ENCODE measurements around the gene SLC9A9.

The SLC9A9 gene

DNA sequence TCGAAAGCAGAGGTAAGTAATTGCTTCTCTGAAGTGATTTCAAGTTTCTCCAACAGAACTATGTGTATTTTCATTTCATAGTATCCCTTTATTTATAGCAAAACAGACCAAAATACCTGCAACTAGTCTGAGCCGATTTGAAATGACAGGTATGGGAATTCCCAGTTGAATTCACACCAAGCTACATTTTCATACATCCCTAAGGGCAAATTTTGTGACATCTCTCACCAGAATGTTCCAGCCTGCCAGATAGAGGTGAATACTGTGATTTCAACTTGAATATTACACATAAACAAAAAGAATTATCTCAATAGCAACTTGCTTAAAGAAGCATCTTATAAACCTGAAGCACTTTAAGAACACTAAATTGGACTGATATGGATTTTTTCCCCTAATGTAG lies 235.7 kb downstream of the SLC9A9 start:
- TF ChIP-seq CTCF (IDR thresholded peaks at IDR 0.05), result no peak
- Mint-ChIP-seq H3K4me3 (no peak overlapping the region), H3K9me3 (no peaks in the 10 kb centered on the region), H3K27me3 (ENCODE audit: low read depth, poor library complexity) (peaks cover 8% of the 10 kb centered on the region), H3K4me1 (no peaks in the 10 kb centered on the region), H3K36me3 (ENCODE audit: low read depth) (no peaks in the 10 kb centered on the region), H3K27ac (no peak overlapping the region)
- no peak for DNase-seq

DNA sequence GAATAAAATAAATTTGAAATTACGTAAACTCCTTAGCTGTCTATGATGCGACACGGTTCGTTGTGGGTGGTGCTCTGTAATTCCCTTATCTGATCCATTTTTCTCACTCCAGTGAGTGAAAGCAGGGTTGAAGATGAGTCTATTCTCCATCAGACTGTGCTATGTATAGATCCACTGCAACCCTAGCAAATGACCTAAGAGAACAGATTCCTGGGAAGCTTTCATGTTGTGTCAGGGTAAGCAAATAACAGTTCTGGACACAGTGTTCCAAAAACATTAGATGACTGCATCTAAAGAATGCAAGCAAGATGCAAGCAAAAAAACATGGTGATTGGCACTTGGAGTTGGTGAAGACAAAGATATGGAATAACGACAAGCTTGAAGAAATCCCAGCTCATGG lies 239.3 kb downstream of the SLC9A9 start:
- DNase-seq, result no peak
- no peaks in the 10 kb centered on the region for H3K9me3 Mint-ChIP-seq
- no peak for TF ChIP-seq CTCF (IDR thresholded peaks at IDR 0.05)
- peaks cover 10% of the 10 kb centered on the region for H3K27me3 Mint-ChIP-seq (ENCODE audit: low read depth, poor library complexity)
- H3K27ac Mint-ChIP-seq, result no peak overlapping the region
- no peaks in the 10 kb centered on the region for H3K4me1 Mint-ChIP-seq
- no peak overlapping the region for H3K4me3 Mint-ChIP-seq
- no peaks in the 10 kb centered on the region for H3K36me3 Mint-ChIP-seq (ENCODE audit: low read depth)

DNA sequence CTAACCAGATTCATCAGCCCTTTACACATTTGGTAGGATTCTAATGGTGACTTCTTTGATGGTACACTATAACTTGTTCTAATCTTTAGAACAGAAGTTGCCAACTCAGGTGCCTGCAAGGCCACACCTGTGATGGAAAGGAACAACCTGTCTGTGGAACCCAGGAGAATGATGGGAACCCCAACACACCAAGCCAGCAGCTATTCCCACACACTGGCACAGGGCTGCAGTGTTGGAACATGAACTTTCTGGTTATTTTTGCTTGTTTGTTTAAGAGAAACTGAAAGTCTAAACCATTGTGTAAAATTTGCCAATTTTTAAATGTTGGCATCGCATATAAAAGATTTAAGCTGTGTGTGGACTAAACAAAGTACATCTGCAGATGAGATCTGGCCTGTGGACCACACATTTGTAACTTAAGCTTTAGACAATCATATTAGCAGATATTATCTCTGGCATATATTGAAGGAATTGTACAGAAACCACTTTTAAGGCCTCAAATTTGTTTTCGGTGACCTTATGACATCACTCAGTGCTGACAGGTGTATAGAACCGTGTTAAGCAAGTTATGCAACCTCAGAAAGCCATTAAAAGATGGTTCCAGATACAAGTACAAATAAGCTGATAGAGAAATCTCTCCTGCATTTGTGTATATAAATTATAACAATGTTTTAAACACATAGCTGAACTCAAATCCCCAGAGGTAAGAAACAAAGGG lies 242.9 kb downstream of the SLC9A9 start:
- Mint-ChIP-seq H3K4me1 (no peaks in the 10 kb centered on the region), H3K27me3 (ENCODE audit: low read depth, poor library complexity) (peaks cover 6% of the 10 kb centered on the region), H3K36me3 (ENCODE audit: low read depth) (no peaks in the 10 kb centered on the region), H3K4me3 (no peak overlapping the region), H3K27ac (no peak overlapping the region), H3K9me3 (no peaks in the 10 kb centered on the region)
- no peak for TF ChIP-seq CTCF (IDR thresholded peaks at IDR 0.05)
- no peak for DNase-seq

- H3K4me3 Mint-ChIP-seq, result no peak overlapping the region
- DNase-seq, result no peak
- H3K36me3 Mint-ChIP-seq (ENCODE audit: low read depth), result no peaks in the 10 kb centered on the region
- H3K4me1 Mint-ChIP-seq, result no peaks in the 10 kb centered on the region
- no peak for TF ChIP-seq CTCF (IDR thresholded peaks at IDR 0.05)
- H3K27me3 Mint-ChIP-seq (ENCODE audit: low read depth, poor library complexity), result peaks cover 6% of the 10 kb centered on the region
- no peaks in the 10 kb centered on the region for H3K9me3 Mint-ChIP-seq
- H3K27ac Mint-ChIP-seq, result no peak overlapping the region
These were observed 243.7 kb downstream of the SLC9A9 start for GRCh38 chr3:143604402-143605185.

DNA sequence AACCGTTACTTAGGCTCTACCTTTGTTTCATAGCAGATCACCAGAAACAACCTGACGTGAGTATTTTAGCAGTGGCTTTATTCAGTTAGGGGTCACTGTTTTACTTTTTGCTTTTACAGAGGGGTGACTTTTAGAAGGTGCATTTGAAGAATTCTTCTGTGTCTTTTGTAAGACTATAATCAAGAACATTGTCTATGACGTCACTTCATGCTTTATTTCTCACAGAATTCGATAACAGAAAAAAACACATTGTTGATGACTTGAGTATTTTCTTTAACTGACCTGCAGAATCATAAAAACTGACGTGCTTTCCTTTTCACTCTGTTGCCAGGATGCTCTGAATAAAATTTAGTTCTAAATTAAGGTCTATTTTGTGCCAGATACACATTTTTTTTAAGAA lies 244.5 kb downstream of the SLC9A9 start:
- Mint-ChIP-seq H3K27ac (no peak overlapping the region), H3K36me3 (ENCODE audit: low read depth) (no peaks in the 10 kb centered on the region), H3K4me3 (no peak overlapping the region), H3K9me3 (no peaks in the 10 kb centered on the region), H3K27me3 (ENCODE audit: low read depth, poor library complexity) (peaks cover 6% of the 10 kb centered on the region), H3K4me1 (peaks cover 2% of the 10 kb centered on the region)
- no peak for DNase-seq
- no peak for TF ChIP-seq CTCF (IDR thresholded peaks at IDR 0.05)

Measured in nephron progenitor cell (in vitro differentiated cells).